Mesenteric fat pad (tissue), 1 donor: ENCODE measurements around the gene CLCA2. TPM values are rescaled to one million over a fixed set of nuclear protein-coding genes. Genes with fewer than 3 reads are reported as not detected.

Experiments used
- DNase-seq: peaks from one replicate; pipeline ENCODE4 v3.0.0-alpha.2; 2020; ENCODE audit warnings: low spot score
- total RNA-seq: library from RNA; stranded (reverse); fragmentation: NEBNext Ultra II Directional; extraction: Animal tissue kit (Norgen Biotek cat#: 25700); gene quantifications from one replicate; pipeline ENCODE4 v1.2.1, GENCODE V29; 2021
- donor health status: DM: yes; HTN: yes; CAD: no.

Gene CLCA2
- total RNA-seq, 1 donor from 2014 or later = 1.9 TPM

GRCh38 chr1:86429835-86430234 is 5.9 kb downstream of the CLCA2 start:
- DNase-seq = no peak

DNA sequence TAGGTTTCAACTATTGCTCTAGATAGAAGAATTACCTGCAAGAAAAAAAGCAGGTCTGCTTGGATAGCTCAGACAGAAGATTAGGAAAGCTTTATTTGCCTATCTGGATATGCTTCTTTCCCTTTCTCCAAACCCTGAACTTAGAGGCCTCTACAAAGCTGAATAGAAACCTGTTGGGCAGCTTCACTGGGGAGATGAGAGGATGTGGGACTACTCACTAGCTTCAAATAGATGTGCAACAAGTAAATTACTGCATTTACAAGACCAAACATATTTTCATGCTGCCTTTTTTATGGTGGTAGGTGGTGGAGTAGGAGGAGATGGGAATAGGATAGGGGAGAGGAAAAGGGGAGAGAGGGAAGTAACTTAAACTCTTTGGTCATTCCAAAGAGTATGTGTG is 6.4 kb downstream of the CLCA2 start:
- no peak for DNase-seq

DNA sequence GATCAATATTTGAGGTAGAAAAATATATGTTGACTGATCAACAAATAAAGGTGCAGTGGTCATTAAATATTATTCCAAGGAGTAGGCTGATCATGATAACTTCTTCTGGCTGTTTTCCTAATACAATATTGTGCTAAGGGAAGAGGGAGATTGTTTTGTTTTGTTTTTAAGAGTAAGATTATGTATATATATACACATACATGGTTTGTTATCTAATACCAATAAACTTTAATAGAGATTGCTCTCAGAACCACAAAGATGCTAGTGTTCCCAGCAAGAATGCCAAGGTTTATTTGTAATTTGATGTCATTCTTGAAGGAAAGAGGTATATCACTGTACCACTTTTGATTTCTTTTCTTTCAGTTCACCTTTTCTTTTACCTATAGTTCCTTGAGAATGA is 10.1 kb downstream of the CLCA2 start:
- DNase-seq = no peak

DNA sequence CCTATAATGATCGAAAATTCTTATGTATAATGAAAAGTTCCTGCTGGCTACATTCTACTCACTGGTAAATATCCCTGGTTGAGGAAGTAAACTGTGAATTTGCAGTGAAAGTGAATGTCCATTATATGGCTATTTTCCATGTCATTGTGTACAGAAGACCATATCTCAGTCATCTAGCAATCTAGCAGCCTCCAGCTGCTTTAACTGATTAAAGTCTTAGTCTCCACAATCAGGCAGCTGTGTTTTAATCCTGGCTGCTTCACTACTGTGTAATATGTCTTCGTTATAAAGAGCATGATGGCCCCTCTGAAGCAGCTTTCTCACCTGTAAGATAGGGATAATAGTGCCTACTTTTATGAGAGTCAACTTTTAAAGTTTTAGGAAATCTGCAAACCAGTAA is 11.4 kb downstream of the CLCA2 start:
- DNase-seq = no peak

DNA sequence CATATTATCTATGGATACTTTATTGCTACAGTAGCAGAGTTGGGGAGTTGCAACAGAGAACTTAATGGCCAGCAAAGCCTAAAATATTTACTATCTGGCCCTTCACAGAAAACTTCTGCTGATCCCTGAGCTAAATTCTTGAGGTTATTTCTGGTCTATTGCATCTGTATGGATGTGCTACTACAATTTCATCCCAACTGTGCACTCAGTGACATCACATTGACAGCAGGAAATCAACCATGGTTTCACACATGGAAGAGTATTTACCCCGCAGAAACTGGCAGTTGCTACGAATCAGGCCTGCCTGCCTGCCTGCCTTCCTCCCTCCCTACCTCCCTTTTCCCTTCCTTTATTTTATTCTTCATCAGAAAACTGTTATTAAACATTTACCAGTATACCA is 12.1 kb downstream of the CLCA2 start:
- DNase-seq = no peak

DNA sequence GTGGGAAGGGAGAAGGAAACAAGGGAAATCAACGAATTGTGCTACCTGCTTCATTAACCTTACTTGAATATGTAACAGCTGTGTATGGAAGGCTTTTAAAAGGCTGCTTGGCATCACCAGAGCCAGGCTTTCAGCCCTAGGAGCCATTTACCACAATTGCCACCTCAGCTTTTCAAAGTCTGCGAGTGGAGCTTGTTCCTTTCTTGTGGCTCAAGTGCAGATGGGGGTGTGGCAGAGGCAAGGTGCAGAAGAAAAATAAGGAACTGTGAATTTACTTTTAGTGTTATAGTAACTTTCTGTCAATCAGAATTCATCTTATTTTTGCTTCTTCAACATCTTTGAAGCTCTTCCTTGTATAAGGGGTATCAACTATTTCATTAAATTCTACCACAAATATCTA is 17.6 kb downstream of the CLCA2 start:
- DNase-seq = no peak

GRCh38 chr1:86441997-86442396 is 18.0 kb downstream of the CLCA2 start:
- no peak for DNase-seq

- DNase-seq = no peak
Measured at GRCh38 chr1:86445919-86446318, 21.9 kb downstream of the CLCA2 start.

DNA sequence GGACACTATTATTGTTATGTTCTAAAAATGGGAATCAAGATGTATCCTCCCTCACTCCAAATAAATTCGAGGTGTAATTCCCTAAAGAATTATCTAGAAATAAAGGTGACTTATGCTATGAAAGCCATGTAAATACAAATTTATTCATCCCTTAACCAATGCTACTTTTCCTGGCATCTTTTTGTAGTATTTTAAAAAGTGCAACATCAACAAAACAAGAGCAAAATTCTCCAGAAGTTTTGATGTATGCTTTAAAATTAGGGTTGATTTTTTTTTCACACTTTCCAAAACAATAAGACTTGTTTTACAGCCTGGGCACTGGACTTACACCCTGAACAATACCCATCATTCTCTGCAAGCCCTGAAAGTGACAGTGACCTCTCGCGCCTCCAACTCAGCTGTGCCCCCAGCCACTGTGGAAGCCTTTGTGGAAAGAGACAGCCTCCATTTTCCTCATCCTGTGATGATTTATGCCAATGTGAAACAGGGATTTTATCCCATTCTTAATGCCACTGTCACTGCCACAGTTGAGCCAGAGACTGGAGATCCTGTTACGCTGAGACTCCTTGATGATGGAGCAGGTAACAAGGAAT is 23.3 kb downstream of the CLCA2 start:
- DNase-seq = no peak

GRCh38 chr1:86448670-86449069 is 24.7 kb downstream of the CLCA2 start:
- no peak for DNase-seq

GRCh38 chr1:86449103-86449502 is 25.1 kb downstream of the CLCA2 start:
- no peak for DNase-seq

DNA sequence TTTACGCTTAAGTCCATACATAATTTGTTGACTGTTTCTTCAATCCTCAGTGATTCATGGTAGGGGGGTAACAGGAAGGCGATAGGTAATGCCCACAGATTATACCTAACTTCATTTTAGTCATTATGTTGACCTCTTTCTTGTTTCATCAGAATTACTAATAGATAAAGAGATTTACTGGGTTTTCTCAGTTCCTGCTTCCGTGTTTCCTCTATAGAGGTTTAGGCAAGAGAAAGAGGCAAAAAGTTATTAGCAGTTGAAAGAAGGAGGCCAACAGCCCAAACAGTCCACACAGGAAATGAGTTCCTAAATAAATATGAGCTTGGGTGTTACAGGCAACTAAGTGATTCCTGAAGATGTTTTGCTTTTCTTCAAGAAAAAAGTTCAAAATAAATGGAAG is 26.9 kb downstream of the CLCA2 start:
- DNase-seq = no peak

- DNase-seq = no peak
Measured at GRCh38 chr1:86453664-86454063, 29.7 kb downstream of the CLCA2 start.

GRCh38 chr1:86455073-86455472 is 31.1 kb downstream of the CLCA2 start:
- DNase-seq = no peak

DNA sequence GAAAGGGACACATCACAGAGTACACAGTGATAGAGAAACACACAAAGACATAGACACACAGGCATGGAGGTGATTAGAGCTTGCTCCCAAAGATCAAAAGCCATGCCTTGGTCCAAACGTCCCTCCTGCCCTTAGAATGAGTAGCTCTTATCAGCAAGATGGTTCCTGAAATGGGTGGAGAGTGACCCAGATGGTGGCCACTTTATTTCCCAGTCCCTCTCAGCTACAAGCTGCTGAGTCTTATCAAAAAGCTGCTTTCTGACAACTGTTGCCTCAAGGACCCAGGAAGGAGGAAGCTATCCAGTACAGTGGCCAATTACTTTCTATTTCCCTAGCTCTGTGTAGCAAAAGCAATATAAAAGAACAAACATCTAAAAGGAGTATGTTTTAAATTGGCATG is 37.0 kb downstream of the CLCA2 start:
- no peak for DNase-seq

DNA sequence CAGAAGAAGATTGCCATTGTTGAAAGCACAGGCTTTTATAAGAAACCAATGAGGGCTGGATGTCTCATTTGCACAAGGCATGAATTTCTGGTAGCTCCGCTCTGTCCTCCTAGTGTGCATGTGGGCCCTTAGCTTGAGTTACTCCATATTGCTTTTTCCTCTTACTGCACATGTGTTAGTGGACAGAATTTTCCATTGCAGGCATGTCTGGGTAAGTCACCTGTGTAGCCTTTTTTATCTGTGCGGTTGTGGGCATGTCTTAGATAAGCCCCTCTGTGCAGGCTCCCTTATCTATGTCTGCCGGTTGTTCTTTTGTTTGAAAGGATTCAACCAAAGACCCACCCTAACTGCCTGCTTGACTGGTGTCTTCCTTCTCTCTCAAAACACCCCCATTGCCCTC is 37.5 kb downstream of the CLCA2 start:
- DNase-seq = no peak

- no peak for DNase-seq
Measured at GRCh38 chr1:86464819-86465218, 40.8 kb downstream of the CLCA2 start.

GRCh38 chr1:86466109-86466844 is 42.3 kb downstream of the CLCA2 start:
- DNase-seq = no peak

GRCh38 chr1:86466986-86467385 is 43.0 kb downstream of the CLCA2 start:
- DNase-seq = no peak

GRCh38 chr1:86468501-86468977 is 44.6 kb downstream of the CLCA2 start, which contains the start of gene CLCA1:
TSS of gene CLCA1 (plus strand) at chr1:86468927. CDS start at chr1:86468972, 45 bp downstream.
- DNase-seq = no peak

DNA sequence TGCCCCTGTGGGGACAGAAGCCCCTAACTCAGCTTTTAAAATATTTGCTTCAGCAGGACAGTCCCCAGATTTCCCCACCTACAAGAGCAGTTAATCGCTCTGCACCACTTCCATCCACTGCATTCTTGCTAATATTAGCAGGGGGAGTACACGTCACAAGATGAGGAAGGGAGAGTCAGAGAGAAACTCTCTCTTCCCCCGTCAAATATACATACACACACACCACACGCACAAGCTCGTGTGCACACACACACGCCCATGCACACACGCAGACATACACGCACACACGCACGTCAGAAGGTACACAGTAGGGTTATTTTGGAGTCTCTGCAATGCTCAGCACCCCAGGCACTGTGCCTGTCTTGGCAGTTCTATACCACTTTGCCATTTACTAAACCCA is 46.9 kb downstream of the CLCA2 start:
- DNase-seq = no peak

DNA sequence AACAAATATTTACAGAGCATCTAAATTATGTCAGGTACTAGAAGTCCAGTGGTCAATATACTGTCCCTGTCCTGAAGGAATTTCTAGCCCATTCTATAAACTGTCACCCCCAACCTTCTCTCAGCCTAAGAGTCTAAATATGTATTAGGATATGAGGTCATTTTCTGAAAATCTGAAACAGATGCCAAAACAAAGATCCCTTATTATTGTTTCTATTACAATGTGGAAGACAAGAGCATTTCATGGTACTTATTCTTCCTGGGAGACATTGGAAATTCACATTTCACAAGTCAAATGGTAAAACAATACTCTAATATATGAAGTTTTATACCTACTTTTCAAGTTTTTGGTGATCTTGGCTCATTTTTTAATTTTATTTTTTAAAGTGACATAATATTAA is 47.3 kb downstream of the CLCA2 start:
- no peak for DNase-seq

GRCh38 chr1:86472152-86472551 is 48.2 kb downstream of the CLCA2 start:
- DNase-seq = no peak
